ENCODE results near the gene SLC39A12.
"Not testable (repeated sequence)": the region's sequence is repeated elsewhere in the genome, so short reads cannot be mapped to it uniquely, and the experiment has no call there.

Gene SLC39A12

DNA sequence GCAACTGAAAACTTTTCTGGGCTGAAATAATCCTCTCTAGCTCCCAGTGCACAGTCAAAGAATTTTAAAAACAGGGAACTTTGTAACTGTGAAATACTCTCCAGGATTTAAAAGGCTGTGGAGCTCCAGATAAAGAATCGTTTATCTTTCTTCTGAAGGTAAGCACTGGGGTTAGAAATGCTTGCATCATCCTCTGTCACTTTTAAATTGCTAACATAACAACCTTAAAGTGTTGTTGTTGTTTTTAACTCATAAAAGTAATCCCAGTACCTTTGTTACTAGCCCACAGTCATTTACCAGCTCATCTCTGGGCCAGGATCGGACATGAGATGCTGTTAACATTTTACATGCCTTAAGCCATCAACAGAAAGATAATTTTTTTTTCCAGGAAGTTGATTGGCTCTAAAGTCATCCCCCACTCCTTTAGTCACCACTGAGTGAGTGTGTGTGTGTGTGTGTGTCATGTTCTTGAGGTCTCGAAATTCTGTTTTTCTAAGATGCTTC, at the start of gene SLC39A12:
TSS of gene SLC39A12 (plus strand) at position 51 of the 504 bp plus-strand sequence. CDS start 1,359 bp downstream, outside the sequence.
- DNase-seq (ENCODE audit: low read depth, low spot score): no peak

DNA sequence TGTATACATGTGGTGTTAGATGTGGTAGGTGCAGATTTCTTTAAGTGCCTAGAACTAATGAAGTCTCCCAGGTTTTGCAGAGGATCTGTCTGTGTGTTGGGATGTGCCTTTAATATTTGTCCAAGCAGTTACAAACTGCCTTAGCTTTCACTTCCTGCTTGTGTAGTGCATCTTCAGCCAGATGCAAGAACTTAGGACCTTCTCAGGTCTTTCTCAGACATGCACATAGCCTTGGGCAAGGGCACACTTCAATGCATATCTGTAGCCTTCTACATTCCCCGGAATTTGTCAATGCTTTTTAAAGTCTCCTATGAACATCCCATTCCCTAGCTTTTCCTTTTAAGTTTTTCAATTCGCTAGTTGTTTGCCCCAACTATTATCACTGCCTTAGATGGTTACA, 47.2 kb upstream of the SLC39A12 start:
- DNase-seq (ENCODE audit: low read depth, low spot score): no peak

DNA sequence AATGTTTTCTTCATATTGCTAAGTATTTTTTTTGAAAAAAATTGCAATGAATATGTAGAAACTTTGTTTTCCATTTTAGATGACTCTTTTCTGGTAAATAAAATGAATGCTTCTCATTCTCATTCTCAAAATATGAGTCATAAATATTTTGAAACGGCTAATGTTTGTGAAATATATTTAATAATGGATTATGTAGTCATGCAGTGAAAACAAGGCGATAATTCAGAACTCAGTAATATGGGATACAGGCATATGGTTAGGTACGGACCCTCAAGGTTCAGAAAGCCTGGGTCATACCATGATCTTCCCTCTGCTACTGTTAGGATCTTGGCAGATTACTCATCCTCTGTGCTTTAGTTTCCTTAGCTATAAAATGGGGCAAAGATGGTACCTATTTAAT, 46.2 kb upstream of the SLC39A12 start:
- no peak for DNase-seq (ENCODE audit: low read depth, low spot score)

DNA sequence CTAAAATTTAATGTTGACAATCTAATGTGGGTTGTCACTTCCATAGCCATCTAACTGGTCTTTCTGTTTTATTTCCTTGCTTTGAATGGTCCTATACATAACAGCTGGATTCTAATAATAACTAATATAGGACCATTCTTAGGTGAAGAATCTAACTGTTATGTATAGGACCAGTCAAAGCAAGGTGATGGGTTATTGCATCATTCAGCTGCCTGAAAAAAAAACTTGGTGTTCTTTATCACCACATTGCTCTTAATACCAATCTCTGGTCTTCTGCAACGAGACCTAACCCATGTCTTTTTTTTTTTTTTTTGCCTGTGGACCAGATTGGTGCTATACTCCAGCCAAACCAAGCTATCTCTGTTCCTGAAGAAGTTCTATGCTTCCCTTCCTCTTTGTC, 45.7 kb upstream of the SLC39A12 start:
- no peak for DNase-seq (ENCODE audit: low read depth, low spot score)

DNA sequence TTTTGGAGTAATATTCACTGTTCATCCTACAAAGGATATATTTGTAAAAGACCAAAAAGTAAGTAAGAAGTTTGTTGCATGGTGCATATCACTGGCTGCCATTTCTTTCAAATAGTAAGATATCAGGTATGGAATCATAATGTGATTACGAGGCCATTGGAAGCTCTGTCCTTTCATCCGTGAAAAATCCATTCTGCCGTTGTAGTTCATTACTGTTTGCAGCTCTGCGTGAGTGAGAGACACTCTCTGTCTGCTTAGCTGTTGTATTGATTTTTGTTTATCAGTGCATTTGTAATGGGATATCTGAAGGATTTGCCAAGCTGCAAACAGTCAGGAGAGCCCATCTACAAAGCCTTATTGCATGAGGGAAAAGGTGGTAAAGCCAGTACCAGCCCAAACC, 44.1 kb upstream of the SLC39A12 start:
- no peak for DNase-seq (ENCODE audit: low read depth, low spot score)

DNA sequence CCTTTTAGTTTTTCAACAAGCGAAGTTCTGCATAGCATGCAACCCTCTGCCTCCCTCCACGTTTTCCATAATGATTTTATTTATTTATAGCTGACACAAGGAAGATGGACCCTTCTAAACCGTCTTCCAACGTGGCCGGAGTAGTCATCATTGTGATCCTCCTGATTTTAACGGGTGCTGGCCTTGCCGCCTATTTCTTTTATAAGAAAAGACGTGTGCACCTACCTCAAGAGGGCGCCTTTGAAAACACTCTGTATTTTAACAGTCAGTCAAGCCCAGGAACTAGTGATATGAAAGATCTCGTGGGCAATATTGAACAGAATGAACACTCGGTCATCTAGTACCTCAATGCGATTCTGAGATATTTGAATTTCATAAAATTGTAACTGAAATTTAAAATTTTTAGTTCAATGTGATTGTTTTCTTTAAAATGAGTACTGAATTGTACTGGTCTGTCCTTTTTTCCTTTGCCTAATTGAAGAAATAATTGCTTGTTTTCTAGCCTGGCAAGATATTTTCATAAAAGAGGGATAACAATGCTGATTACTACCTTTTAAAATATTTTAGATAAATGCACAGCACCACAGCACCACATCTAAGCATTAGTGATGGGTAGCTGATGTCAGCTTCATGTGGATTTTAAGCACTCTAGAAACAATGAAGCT, 41.5 kb upstream of the SLC39A12 start:
- peak; percentile 10 for DNase-seq (ENCODE audit: low read depth, low spot score)

DNA sequence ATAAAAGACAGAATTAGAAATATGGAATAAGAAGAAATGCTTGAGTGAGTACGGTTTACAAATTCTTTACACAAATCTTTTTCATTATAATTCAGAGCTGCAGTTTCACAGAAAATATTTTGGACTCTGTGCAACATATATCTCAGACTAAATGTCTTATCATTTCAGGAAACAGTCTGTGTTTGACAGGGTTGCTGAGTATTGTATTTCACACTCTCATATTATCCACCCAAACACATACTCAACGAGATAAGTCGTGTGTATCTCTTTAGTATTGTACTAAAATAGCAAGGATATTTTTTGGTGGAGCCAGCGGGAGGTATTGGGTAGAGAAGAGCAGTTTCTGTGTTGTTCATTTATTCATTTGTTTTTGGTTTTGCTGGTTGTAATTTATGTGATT, 39.0 kb upstream of the SLC39A12 start:
- DNase-seq (ENCODE audit: low read depth, low spot score): no peak

DNA sequence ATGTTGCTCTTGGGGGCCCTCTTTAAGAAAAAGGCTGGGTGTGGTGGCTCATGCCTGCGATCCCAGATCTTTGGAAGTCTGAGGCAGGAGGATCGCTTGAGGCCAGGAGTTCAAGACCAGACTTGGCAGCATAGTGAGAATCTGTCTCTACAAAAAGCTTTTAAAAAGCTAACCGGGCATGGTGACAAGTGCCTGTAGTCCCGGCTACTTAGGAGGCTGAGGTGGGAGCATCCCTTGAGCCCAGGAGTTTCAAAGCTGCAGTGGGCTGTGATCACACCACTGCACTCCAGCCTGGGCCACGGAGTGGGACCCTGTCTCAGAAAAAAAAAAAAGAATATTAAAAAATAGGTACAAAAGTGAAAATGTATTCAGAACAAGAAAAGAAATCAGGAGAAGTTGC, 38.1 kb upstream of the SLC39A12 start:
- no peak for DNase-seq (ENCODE audit: low read depth, low spot score)

DNA sequence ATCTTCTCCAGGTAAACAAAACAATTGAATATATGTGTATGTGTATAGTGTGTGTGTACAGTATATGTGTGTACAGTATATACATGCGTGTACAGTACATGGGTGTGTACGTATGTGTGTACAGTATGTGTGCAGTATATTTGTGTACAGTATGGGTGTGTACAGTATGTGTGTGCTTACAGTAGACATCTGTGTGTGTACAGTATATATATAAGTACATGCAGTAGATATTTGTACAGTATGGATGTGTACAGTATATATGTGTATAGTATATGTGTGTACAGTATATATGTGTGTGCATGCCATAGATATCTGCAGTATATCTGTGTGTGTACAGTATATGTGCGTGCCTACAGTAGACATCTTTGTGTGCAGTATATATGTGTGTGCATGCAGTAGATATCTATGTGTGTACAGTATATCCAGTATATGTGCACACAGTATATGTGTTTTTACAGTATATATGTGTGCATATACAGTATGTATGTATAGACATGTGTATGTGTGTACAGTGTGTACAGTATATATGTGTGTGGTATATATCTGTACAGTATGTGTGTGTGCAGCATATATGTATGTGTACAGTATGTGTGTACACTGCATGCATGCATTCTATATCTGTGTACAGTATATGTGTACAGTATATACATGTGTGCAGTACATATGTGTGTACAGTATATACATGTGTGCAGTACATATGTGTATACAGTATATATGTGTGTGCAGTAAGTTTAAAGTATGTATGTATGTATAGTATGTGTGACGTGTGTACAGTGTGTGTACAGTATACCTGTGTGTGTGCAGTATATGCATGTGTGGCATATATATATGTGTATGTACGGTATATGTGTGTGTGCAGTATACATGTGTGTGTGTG, 37.3 kb upstream of the SLC39A12 start:
- DNase-seq (ENCODE audit: low read depth, low spot score): no peak

DNA sequence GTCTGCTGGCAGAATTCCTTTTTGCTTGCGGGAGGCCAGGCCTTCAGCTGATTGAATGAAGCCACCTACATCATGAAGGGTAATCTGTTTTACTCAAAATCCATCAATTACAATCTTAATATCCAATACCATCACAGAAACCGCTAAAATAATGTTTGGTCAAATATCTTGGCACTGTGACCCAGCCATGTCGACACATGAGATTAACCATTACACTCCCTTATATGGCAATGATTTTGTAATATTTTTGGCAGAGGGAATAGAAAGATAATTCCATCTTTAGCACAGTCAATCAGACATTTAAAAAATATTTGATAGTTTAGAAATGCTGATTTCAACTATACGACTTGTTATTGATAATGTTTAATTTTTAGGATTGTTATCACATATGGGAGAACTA, 36.5 kb upstream of the SLC39A12 start:
- no peak for DNase-seq (ENCODE audit: low read depth, low spot score)

DNA sequence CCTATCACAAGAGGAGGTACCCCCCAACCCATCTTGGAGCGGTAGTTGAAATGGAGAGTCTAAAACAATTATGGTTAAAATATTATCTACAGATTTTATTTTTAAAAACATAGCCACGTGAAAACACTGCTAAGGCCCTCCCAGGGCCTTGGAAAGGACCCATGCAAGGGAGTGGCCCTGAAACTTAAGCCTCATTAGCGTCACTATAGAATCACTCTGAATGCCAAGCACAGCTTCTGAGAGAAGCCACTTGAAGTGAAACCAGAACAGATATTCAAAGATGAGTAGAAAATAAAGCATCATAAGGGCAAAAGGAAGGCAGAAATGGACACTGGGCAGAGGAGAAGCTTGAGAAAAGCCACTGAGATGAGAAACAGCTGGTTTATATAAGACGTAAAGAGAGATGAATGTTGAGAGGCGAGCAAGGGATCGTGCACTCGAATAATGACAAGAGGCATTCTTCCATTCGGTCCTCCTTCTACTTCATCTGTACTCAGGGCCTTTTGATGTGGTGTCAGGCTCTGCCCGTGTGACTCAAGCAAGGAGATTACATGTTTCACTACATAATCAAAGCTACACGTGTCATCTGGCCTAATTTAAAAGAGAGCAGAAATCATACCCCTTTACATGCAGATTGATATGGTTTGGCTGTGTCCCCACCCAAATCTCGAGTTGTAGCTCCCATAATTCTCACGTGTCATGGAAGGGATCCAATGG, 33.4 kb upstream of the SLC39A12 start:
- no peak for DNase-seq (ENCODE audit: low read depth, low spot score)

DNA sequence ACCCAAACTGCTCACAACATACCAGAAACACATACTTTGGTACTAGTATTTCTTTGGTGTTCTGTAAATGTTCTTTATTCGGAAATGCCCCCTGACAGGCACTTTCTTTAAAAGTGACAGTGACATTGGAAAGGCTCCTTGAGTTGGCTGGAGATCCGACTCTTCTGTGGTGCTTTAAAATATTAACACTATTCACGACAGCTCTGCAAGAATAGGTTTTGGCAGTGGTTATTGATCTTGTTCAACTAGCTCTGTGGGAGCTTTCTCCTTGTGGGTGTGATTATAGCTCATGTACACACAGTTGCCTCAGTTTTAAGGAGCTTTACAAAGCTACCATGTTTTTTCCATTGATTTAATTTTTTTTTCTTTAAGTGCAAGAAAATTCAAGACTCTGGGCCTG, 30.3 kb upstream of the SLC39A12 start:
- DNase-seq (ENCODE audit: low read depth, low spot score): no peak

DNA sequence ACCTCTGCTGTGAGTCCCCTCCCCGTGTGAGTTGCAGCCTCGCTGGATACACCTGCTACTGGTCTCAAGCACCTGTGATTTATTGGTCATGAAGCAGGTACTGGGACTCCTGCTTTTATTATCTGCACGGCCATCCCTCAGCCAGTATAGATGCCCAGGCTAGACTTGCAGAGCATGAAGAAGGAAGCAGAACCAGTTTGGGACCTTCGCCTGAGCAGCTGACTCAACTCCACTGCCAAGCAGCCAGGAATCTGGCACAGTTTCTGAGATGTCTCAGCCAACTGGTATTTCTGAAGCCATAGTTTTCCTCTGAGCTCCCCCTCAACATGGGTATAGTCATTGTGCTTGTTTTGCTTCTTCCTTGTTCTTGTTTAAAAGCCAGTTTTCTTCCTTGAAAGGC, 28.0 kb upstream of the SLC39A12 start:
- DNase-seq (ENCODE audit: low read depth, low spot score): peak; percentile 10

DNA sequence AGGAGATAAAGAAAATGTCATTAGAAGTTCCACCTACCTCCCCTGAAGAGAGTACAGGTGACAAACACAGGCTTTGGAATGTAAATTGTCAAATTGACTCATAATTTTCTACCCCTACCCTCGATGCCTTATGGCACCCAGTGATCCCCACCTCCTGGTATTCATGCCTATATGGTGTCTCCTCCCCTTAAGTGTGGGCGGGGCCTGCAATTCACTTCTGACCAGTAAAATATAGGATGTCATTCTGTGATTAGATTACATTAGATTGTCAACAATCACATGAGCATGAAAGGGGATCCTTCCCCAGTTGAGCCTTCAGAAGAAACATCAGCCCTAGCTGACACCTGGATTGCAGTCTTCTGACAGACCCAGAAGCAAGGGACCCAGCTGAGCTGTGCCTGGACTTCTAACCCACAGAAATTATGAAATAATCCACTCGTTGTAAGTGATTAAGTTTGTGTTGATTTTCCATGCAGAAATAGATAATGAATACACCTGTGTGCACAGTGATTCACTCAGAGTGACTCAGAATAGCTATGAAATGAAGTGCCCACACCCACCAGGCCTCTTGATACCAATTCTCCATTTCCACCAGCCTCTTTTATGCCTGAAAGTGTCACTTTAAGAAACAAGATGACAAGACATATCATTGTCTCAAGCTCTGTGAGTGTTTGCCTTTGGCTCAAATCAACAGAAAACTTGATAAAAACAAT, 8.5 kb upstream of the SLC39A12 start:
- no peak for DNase-seq (ENCODE audit: low read depth, low spot score)

DNA sequence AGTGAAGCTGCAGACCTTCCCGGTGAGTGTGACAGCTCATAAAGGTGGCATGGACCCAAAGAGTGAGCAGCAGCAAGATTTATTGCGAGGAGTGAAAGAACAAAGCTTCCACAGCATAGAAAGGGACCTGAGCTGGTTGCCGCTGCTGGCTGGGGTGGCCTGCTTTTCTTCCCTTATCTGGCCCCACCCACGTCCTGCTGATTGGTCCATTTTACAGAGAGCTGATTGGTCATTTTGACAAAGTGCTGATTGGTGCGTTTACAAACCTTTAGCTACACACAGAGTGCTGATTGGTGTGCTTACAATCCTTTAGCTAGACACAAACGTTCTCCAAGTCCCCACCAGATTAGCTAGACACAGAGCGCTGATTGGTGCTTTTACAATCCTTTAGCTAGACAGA, 1.4 kb upstream of the SLC39A12 start:
- DNase-seq (ENCODE audit: low read depth, low spot score): not testable (repeated sequence)

DNA sequence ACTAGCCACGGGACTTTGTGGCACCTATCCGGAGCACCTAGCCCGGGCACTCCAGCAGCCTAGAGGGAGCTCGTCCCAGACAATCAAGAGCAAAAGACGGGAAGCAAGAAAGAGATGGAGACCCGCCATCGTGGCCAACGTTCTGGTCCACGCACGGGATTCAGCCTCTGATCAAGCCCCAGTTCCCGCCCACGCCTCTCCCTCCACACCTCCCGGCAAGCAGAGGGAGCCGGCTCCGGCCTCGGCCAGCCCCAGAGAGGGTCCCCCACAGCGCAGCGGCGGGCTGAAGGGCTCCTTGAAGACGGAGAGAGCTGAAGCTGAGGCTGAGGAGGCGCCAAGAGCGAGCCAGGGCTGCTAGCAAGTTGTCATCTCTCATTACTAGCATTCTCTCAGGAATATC, 992 bp upstream of the SLC39A12 start:
- no peak for DNase-seq (ENCODE audit: low read depth, low spot score)

DNA sequence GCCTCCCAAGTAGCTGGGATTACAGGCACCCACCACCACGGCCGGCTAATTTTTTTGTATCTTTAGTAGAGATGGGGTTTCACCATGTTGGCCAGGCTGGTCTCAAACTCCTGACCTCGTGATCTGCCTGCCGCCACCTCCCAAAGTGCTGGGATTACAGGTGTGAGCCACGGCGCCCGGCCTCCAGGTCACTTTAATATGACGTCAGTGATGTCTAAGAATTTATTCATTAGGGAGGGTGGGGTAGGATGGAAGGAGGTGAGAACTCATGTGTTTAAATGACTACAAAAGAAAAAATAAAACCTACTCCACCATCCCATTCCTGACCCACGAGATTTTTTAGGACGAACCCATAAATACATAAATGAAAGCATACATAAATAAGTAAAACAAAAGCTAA, 2.7 kb downstream of the SLC39A12 start:
- DNase-seq (ENCODE audit: low read depth, low spot score): not testable (repeated sequence)

DNA sequence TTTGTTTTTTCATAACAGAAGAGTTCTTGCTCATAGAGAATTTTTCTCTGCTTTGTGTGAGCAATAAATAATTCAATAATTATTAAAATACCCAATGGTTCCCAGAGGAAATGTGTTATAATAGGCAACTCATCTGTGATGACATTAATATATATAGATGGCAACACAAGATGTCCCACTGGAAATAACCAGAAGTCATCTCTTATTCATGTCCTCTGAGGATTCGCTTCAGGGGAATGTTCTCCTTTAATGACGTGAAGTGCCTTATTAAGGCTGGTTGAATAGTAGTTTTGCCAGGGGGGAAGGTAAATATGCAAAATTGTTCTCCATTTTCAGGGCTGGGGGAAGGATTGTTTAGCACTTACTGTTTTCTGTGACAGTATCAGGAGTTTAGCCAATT, 3.1 kb downstream of the SLC39A12 start:
- DNase-seq (ENCODE audit: low read depth, low spot score): no peak

DNA sequence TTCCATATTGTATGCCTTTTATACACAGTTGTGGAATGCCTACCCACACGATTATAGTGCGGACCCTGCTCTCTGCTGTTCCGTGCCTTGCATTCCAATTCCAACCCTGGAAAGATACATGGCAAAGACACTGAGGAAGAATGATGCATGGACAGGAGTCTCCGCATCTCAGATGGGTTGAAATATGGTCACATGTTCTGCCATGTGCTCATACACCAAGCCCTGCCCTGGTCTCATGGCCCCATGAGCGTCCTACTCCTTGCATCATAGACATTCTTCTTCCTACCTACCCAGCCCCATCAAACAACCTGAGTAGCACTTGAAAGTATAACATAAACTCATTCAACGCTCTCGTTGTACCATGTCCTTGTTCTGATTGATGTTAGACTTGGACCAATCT, 6.3 kb downstream of the SLC39A12 start:
- no peak for DNase-seq (ENCODE audit: low read depth, low spot score)

DNA sequence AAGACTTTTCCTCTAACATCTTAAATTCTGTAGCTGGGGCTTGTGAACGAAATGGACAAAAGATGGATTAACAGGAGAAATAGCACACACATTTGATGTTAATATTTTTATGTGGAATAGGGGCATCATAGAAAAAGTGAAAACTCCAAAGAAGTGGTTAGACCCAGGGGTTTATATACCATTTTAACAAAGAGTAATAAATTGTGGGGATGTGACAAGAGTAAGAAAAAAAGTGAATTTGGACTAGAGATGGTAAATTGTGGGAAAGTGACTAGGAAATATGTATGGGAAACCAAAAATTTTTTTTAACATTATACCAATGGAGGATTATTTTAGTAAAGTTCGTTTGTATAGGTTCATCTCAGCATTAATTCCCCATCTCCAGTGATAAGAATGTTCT, 8.2 kb downstream of the SLC39A12 start:
- no peak for DNase-seq (ENCODE audit: low read depth, low spot score)

DNA sequence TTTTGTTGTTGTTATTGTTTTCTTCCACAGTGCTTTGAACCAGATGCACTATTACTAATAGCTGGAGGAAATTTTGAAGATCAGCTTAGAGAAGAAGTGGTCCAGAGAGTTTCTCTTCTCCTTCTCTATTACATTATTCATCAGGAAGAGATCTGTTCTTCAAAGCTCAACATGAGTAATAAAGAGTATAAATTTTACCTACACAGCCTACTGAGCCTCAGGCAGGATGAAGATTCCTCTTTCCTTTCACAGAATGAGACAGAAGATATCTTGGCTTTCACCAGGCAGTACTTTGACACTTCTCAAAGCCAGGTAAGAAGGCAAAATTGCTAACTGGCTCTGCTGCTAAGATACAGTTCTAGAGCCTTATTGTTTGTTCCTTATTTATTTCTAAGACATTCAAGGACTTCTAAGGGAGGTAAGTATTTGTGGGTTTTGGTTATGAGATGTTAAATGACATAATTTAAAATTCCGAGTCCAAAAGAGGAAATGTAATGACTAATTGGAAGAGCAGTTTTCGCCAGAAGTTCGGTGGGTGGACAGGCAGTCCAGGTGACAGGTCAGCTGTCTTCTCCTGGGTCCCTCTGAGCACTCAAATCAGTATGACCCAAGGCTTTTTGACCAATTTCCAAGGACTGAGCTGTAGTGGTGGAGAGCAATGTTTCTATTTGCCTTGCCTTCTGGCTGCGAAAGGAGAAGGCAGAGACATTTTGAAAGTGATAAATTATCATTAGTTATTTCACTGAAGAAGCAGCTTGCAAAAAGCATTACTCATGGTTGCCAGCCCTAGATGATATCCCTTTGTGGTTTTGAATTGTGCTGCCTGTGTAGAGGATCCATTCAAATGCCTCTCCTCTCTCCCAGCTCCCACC, 10.1 kb downstream of the SLC39A12 start:
- no peak for DNase-seq (ENCODE audit: low read depth, low spot score)
